ENCODE results near the gene ACOX2.
A peak's percentile ranks its signal among the peaks of the same experiment; 100 is the strongest.
"Not testable (repeated sequence)": the region's sequence is repeated elsewhere in the genome, so short reads cannot be mapped to it uniquely, and the experiment has no call there.

ACOX2 gene

GRCh38 chr3:58528629-58529028 lies 8.4 kb downstream of the ACOX2 start:
- TF ChIP-seq CTCF (conservative IDR thresholded peaks at IDR 0.05; ENCODE audit: low read length), result no peak
- H3K4me3 ChIP-seq (ENCODE audit: low read length), result no peak overlapping the region
- DNase-seq (ENCODE audit: low read depth), result peak; percentile 33

- not testable (repeated sequence) for DNase-seq (ENCODE audit: low read depth); H3K4me3 ChIP-seq (ENCODE audit: low read length)
These were observed 9.6 kb downstream of the ACOX2 start for GRCh38 chr3:58527440-58527839.

- peak; percentile 90 for DNase-seq (ENCODE audit: low read depth)
- no peak for TF ChIP-seq CTCF (conservative IDR thresholded peaks at IDR 0.05; ENCODE audit: low read length)
- H3K4me3 ChIP-seq (ENCODE audit: low read length), result no peak overlapping the region
These were observed 10.5 kb downstream of the ACOX2 start for GRCh38 chr3:58526515-58526957.

GRCh38 chr3:58524326-58524888 lies 12.6 kb downstream of the ACOX2 start:
- H3K4me3 ChIP-seq (ENCODE audit: low read length), result no peak overlapping the region
- TF ChIP-seq CTCF (conservative IDR thresholded peaks at IDR 0.05; ENCODE audit: low read length), result no peak
- no peak for DNase-seq (ENCODE audit: low read depth)

- H3K4me3 ChIP-seq (ENCODE audit: low read length), result no peak overlapping the region
- TF ChIP-seq CTCF (conservative IDR thresholded peaks at IDR 0.05; ENCODE audit: low read length), result no peak
- DNase-seq (ENCODE audit: low read depth), result no peak
These were observed 14.1 kb downstream of the ACOX2 start for GRCh38 chr3:58522759-58523425.

GRCh38 chr3:58521917-58522631 lies 14.9 kb downstream of the ACOX2 start:
- no peak for TF ChIP-seq CTCF (conservative IDR thresholded peaks at IDR 0.05; ENCODE audit: low read length)
- no peak for DNase-seq (ENCODE audit: low read depth)
- no peak overlapping the region for H3K4me3 ChIP-seq (ENCODE audit: low read length)

- no peak for DNase-seq (ENCODE audit: low read depth)
- H3K4me3 ChIP-seq (ENCODE audit: low read length), result no peak overlapping the region
- TF ChIP-seq CTCF (conservative IDR thresholded peaks at IDR 0.05; ENCODE audit: low read length), result no peak
These were observed 15.7 kb downstream of the ACOX2 start for GRCh38 chr3:58521336-58521670.

Data from AG10803 (cell line).